GM23248 (cell line): ENCODE data around the gene MCM9.

Experiments used
- EZH2 ChIP-seq: fragments of 200-600 bp; sonication (generic); IDR thresholded peaks from 2 replicates; pipeline ENCODE4 v1.6.1; 2018; ENCODE audit warnings: antibody characterized with exemption, mild to moderate bottlenecking; ENCODE audit not compliant: insufficient read depth, poor library complexity, severe bottlenecking
- EZH2phosphoT487 ChIP-seq: fragments of 200-600 bp; sonication (generic); IDR thresholded peaks from 2 replicates; pipeline ENCODE4 v1.6.1; 2018; ENCODE audit warnings: antibody characterized with exemption, moderate library complexity, mild to moderate bottlenecking, low read depth; ENCODE audit not compliant: insufficient read depth

DNA sequence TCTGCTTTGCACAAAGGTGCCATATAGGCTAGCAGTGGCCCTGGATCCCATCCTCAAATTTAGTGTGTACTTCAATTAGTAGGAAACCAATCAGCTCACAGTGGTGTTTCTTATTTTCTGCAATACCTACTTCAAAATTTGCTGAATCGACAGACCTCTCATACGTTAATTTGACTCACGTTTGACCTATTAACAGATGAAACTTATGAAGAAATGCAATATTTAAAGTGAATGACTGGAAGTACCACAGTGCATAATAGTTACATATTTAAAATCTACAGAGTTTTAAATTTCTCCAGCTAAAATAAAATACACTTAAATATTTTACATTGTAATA lies 47.6 kb upstream of the MCM9 start:
- TF ChIP-seq EZH2: no peak
- no peak for TF ChIP-seq EZH2phosphoT487
